GM10266 (cell line): ENCODE measurements around the gene IPO13.

Experiments
- DNase-seq: peaks from one replicate; pipeline ENCODE4 v3.0.0; 2012; ENCODE audit errors: extremely low spot score
- CTCF ChIP-seq: IDR thresholded peaks from 2 replicates; pipeline ENCODE4 v1.5.1; 2012; ENCODE audit warnings: mild to moderate bottlenecking, low read depth; ENCODE audit not compliant: control insufficient read depth, insufficient read depth; ENCODE audit errors: missing control alignments

IPO13 gene

GRCh38 chr1:43945674-43946235, 995 bp upstream of the IPO13 start:
- no peak for DNase-seq
- TF ChIP-seq CTCF, result no peak

GRCh38 chr1:43947061-43947873, 517 bp downstream of the IPO13 start:
- DNase-seq, result no peak
- TF ChIP-seq CTCF, result no peak

GRCh38 chr1:43947874-43948437, 1.2 kb downstream of the IPO13 start:
- TF ChIP-seq CTCF, result no peak
- DNase-seq, result no peak

- TF ChIP-seq CTCF, result no peak
- DNase-seq, result no peak
Measured at GRCh38 chr1:43949678-43950077, 2.9 kb downstream of the IPO13 start.

GRCh38 chr1:43951021-43951985, 4.6 kb downstream of the IPO13 start:
- DNase-seq, result no peak
- no peak for TF ChIP-seq CTCF

GRCh38 chr1:43952731-43953346, 6.1 kb downstream of the IPO13 start:
- no peak for TF ChIP-seq CTCF
- DNase-seq, result no peak
